GM19023 (cell line): ENCODE results near the gene CCDC61.
A peak's percentile ranks its signal among the peaks of the same experiment; 100 is the strongest.

Experiments used
- ATAC-seq: cut with Tn5 transposase; IDR thresholded peaks from one replicate; pipeline ENCODE4 v1.9.1; 2021; ENCODE audit warnings: mild to moderate bottlenecking, moderate library complexity; ENCODE audit not compliant: unreplicated experiment

CCDC61 gene

GRCh38 chr19:46015687-46016425 lies 20.6 kb downstream of the CCDC61 start:
- peak; percentile 17 for ATAC-seq

- peak; percentile 61 for ATAC-seq
Measured at GRCh38 chr19:46016426-46017094, 21.3 kb downstream of the CCDC61 start.

GRCh38 chr19:46017095-46017429 lies 21.8 kb downstream of the CCDC61 start:
- ATAC-seq = no peak

GRCh38 chr19:46017874-46018675 lies 22.8 kb downstream of the CCDC61 start:
- ATAC-seq = no peak

- ATAC-seq = no peak
Measured at GRCh38 chr19:46018729-46019251, 23.5 kb downstream of the CCDC61 start.

- ATAC-seq = no peak
Measured at GRCh38 chr19:46019270-46019669, 24.0 kb downstream of the CCDC61 start.

- ATAC-seq = no peak
Measured at GRCh38 chr19:46020819-46021125, 25.5 kb downstream of the CCDC61 start.

GRCh38 chr19:46021531-46022041 lies 26.3 kb downstream of the CCDC61 start:
- no peak for ATAC-seq

- no peak for ATAC-seq
Measured at GRCh38 chr19:46022061-46022430, 26.8 kb downstream of the CCDC61 start.

GRCh38 chr19:46022431-46023310 lies 27.4 kb downstream of the CCDC61 start, which contains the start of gene PGLYRP1:
Gene PGLYRP1 (minus strand): TSS chr19:46023053. CDS start chr19:46023021, 32 bp downstream.
- ATAC-seq = no peak

- no peak for ATAC-seq
Measured at GRCh38 chr19:46023311-46023779, 28.1 kb downstream of the CCDC61 start.

GRCh38 chr19:46025835-46026234 lies 30.6 kb downstream of the CCDC61 start:
- no peak for ATAC-seq

- ATAC-seq = no peak
Measured at GRCh38 chr19:46030812-46031550, 35.7 kb downstream of the CCDC61 start.

GRCh38 chr19:46031781-46032596 lies 36.7 kb downstream of the CCDC61 start:
- ATAC-seq = no peak

GRCh38 chr19:46032597-46033025 lies 37.3 kb downstream of the CCDC61 start:
- ATAC-seq = no peak

GRCh38 chr19:46033401-46033800 lies 38.1 kb downstream of the CCDC61 start:
- no peak for ATAC-seq

- no peak for ATAC-seq
Measured at GRCh38 chr19:46035546-46035945, 40.3 kb downstream of the CCDC61 start.

- ATAC-seq = no peak
Measured at GRCh38 chr19:46035986-46036743, 40.9 kb downstream of the CCDC61 start.
